G401 (cell line): ENCODE data around the gene NKX6-2. TPM values are rescaled to one million over a fixed set of nuclear protein-coding genes. Genes with fewer than 3 reads are reported as not detected.
"Not testable (repeated sequence)": the region's sequence is repeated elsewhere in the genome, so short reads cannot be mapped to it uniquely, and the experiment has no call there.

Experiments used
- DNase-seq: peaks from one replicate; pipeline ENCODE4 v3.0.0-alpha.2; 2015; ENCODE audit warnings: low spot score
- in situ Hi-C: cut with HindIII; loops from 2 replicates; pipeline ENCODE4 v1.10.0; 2016; ENCODE audit warnings: low sequenced_read_pairs, mixed read lengths
- total RNA-seq: library from RNA; depleted of rRNA; stranded (reverse); fragments of >200 nt; shearing (Covaris generic); gene quantifications from 2 replicates; pipeline ENCODE4 v1.2.3, GENCODE V29; 2014; rRNA removed

Gene NKX6-2
- total RNA-seq = not detected in 2 replicates

- DNase-seq = no peak
Measured at GRCh38 chr10:132785723-132786475, at the start of gene NKX6-2. NKX6-2 (minus strand) TSS chr10:132786147; CDS start chr10:132785948, 199 bp downstream.

GRCh38 chr10:132834891-132835847, 49.2 kb upstream of the NKX6-2 start:
- in situ Hi-C loops = no loop called here
- no peak for DNase-seq

More at GRCh38 chr10:132785723-132786475, at the start of gene NKX6-2:
- in situ Hi-C loops = no loop called here

- in situ Hi-C loops = no loop called here
Measured at GRCh38 chr10:132834311-132834761, 48.4 kb upstream of the NKX6-2 start.

DNA sequence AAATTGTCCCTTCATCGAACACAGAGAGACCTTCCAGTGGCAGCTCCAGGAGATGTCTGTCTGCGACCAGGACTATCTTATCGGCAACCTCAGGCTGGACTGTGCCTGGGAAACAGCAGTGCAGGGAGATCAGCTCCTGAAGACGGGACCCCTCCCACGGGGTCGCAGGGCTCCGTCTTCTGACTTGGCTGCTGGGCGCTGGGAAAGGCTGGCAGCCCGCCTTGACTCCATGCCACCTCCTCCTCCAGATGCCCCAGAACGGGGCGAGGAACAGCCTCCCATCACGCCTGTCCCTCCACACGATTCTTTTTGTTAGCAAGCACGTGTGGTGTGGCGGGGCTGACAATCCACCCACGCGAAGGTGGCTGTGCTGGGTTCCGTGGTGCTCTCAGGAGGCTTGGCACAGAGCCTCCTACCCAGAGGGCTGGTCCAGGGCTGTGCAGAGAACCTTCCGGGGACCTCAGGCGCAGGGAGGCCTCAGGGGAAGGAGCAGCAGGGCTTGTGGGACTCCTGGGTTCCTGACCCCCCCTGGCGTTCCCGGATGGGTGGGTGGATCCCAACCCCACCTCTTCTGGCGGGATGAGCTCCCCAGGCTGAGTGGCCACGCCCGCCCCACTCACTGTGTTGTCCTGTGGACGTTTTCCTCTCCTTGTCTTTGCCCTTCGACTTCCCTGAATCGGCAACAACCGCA, 47.6 kb upstream of the NKX6-2 start:
- DNase-seq = no peak
- in situ Hi-C loops = no loop called here

More at GRCh38 chr10:132834311-132834761, 48.4 kb upstream of the NKX6-2 start:
- no peak for DNase-seq

GRCh38 chr10:132832186-132832969, 46.4 kb upstream of the NKX6-2 start:
- in situ Hi-C loops = no loop called here
- no peak for DNase-seq

DNA sequence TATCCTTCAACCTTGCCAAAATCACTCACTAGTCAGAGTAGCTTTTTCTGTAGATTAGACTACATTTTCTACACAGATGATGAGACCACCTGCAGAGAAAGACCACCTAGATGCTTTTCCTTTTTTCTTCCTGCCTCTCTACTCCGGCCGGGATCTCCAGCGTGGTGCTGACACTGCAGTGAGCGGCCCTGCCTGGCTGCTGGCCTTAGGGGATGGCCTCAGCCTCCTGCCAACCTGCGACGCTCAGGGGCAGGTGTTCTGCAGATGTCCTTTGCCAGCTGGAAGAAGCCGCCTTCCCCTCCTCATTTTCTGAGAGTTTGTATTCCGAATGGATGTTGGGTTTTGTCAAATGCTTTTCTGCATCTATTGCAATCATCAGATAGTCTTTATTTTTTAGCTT, 43.5 kb upstream of the NKX6-2 start:
- no peak for DNase-seq
- in situ Hi-C loops = no loop called here

DNA sequence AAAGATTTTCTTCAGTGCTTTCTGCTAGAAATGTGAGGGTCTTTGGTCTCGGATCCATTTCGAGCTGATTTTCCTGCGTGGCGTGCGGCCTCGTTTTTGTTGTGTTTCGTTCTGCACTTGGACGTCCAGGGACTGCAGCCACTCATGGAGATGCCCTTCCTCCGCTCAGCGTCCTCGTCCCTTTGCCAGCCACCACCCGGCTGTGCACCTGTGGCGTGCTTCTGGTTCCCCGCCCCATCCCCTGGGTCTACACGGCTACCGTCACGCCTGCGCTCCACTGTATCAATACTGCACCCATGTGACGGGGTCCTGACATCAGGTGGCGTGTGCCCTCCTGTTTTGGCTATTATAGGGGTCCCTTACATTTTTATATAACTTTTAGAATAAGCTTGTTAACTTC, 42.7 kb upstream of the NKX6-2 start:
- DNase-seq = no peak
- in situ Hi-C loops = no loop called here

GRCh38 chr10:132827861-132828539, 42.1 kb upstream of the NKX6-2 start:
- no peak for DNase-seq
- in situ Hi-C loops = no loop called here

DNA sequence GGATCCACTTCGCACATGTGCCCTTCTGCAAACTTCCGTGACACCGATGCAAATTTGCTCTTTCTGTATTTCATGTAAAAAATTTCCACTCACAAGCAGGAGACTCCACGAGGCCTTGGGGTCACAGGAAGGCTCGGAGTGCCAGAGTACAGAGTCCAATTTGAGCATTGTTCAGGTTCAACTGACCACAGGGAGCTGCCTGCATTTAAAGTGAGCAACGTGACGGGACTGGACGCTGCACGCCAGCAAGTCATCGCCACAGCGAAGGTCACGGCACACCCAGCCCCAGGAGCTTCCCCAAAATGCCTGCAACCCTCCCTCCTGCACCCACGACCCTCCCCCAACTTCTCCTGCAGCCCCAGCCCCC, 41.5 kb upstream of the NKX6-2 start:
- no peak for DNase-seq
- in situ Hi-C loops = no loop called here

- no peak for DNase-seq
- in situ Hi-C loops = no loop called here
Measured at GRCh38 chr10:132826524-132827422, 40.8 kb upstream of the NKX6-2 start.

DNA sequence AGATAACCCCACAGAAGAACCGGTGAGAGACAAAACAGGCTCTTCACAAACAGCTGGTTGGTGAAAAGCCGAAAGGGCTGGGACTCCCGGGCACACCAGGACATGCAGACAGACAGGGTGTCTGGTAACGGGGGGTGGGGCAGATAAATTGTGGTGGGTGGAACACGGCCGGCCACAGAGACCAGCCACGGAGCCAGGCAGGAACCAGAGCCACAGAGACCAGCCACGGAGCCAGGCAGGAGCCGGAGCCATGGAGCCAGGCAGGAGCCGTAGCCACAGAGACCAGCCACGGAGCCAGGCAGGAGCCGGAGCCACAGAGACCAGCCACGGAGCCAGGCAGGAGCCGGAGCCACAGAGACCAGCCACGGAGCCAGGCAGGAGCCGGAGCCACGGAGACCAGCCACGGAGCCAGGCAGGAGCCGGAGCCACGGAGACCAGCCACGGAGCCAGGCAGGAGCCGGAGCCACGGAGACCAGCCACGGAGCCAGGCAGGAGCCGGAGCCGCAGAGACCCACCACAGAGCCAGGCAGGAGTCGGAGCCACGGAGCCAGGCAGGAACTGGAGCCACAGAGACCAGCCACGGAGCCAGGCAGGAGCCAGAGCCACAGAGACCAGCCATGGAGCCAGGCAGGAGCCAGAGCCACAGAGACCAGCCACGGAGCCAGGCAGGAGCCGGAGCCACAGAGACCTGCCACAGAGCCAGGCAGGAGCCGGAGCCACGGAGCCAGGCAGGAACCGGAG, 40.0 kb upstream of the NKX6-2 start:
- in situ Hi-C loops, DNase-seq: not testable (repeated sequence)

DNA sequence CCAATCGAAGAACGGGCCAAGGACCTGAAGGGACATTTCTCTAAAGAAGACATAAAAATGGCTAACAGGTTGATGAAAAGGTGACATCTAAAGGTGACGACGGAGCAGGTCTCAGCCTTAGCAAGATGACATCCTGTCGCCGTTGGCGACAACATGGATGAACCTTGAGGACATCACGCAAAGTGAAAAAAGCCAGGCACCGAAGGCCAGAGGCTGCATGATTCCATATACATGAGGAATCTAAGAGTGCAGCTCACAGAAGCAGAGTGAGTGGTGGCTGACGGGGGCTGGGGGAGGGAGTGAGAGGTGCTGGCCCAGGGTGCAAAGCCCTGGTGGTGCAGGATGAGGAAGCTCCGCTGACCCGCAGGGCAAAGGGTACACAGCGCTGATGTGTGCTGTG, 34.1 kb upstream of the NKX6-2 start:
- DNase-seq = no peak
- in situ Hi-C loops = no loop called here

GRCh38 chr10:132817701-132818211, 31.8 kb upstream of the NKX6-2 start:
- in situ Hi-C loops = no loop called here
- no peak for DNase-seq

DNA sequence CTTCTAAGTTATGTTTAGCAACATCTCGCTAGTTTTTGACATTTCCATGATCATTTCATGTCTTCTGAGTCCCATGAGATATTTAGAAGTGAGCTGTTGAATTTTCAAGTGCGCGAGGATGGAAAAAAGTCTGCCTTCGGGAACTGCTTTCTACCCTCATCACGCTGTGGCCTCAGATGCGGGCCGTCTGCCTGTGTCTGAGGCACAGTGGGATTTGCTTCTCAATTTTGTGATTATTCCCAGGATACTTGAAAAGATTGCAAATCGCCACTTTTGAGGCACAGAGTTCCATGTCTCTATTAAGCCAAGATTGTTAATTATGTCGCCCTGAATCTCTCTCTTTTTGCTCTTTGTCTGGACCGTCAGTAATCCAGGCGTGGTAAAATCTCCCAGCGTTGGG, 30.8 kb upstream of the NKX6-2 start:
- in situ Hi-C loops = no loop called here
- DNase-seq = no peak

GRCh38 chr10:132815168-132815857, 29.4 kb upstream of the NKX6-2 start:
- in situ Hi-C loops = no loop called here
- no peak for DNase-seq

GRCh38 chr10:132814469-132814856, 28.5 kb upstream of the NKX6-2 start:
- in situ Hi-C loops = no loop called here
- DNase-seq = no peak
